Osteoblast (primary cell): ENCODE data around the gene CRABP2. TPM values are rescaled to one million over a fixed set of nuclear protein-coding genes. Genes with fewer than 3 reads are reported as not detected.

ENCODE experiments used
- DNase-seq: peaks from one replicate; pipeline ENCODE4 v3.0.0; 2011; ENCODE audit warnings: low spot score, mixed read lengths; ENCODE audit not compliant: insufficient read length; ENCODE audit errors: missing footprints
- H2AFZ ChIP-seq: 2 replicates; pipeline ENCODE4 v1.6.0; 2011; ENCODE audit warnings: mild to moderate bottlenecking, low read length
- H3K27ac ChIP-seq: 2 replicates; pipeline ENCODE4 v1.5.1; 2011; ENCODE audit warnings: mild to moderate bottlenecking, low read depth, low read length, moderate library complexity
- H3K27me3 ChIP-seq: 2 replicates; pipeline ENCODE4 v1.6.0; 2012; ENCODE audit warnings: mild to moderate bottlenecking, control low read depth, inconsistent platforms, low read length, moderate library complexity; ENCODE audit not compliant: insufficient read depth
- H3K36me3 ChIP-seq: 2 replicates; pipeline ENCODE4 v1.5.1; 2011; ENCODE audit warnings: mild to moderate bottlenecking, low read length, control low read depth, moderate library complexity; ENCODE audit not compliant: insufficient read depth
- H3K4me1 ChIP-seq: 2 replicates; pipeline ENCODE4 v1.5.1; 2011; ENCODE audit warnings: mild to moderate bottlenecking, low read length, control low read depth, moderate library complexity; ENCODE audit not compliant: insufficient read depth
- H3K4me2 ChIP-seq: 2 replicates; pipeline ENCODE4 v1.6.0; 2011; ENCODE audit warnings: mild to moderate bottlenecking, low read length; ENCODE audit not compliant: insufficient read depth
- H3K4me3 ChIP-seq: fragments of 200-600 bp; sonication (generic); 3 replicates; pipeline ENCODE4 v1.5.1; 2012; ENCODE audit warnings: mild to moderate bottlenecking, low read length, inconsistent platforms; ENCODE audit not compliant: insufficient read depth
- H3K79me2 ChIP-seq: 2 replicates; pipeline ENCODE4 v1.6.0; 2012; ENCODE audit warnings: mild to moderate bottlenecking, low read length, control low read depth, inconsistent platforms; ENCODE audit not compliant: insufficient read depth
- H3K9me3 ChIP-seq: 2 replicates; pipeline ENCODE4 v1.5.1; 2011; ENCODE audit warnings: low read depth, low read length, control low read depth
- H4K20me1 ChIP-seq: 2 replicates; pipeline ENCODE4 v1.6.0; 2012; ENCODE audit warnings: mild to moderate bottlenecking, low read length, control low read depth; ENCODE audit not compliant: insufficient read depth
- total RNA-seq: library from RNA; depleted of rRNA; stranded (reverse); fragments of >200 nt; gene quantifications from 2 replicates; pipeline ENCODE4 v1.2.3, GENCODE V29; 2012
- TF ChIP-seq, protein P1 (sequence below): IDR thresholded peaks from 2 replicates; pipeline ENCODE4 v1.5.1; 2011; ENCODE audit warnings: mild to moderate bottlenecking, low read depth, low read length, moderate library complexity; ENCODE audit errors: extremely low read depth

CRABP2 gene
- total RNA-seq, 1 donor: 16.6 TPM

DNA sequence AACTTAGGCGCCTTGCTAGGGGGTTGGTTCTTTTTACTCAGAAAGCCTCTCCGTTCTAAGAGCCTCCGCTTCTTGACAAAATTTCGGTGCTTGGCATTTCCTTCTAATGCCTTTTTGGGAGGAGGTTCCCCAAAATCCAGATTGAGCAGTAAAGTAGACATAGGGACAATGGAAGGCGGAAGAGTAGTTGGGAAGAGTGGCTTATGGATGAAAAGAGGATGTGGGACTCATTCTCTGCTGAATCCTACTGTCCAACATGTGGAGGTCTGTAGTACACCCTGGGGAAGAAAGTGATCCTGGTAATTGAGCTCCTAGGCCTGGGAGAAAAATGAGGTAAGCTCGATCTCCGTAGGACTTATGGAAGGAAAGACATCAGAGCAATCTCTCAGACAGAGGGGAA lies 22.1 kb upstream of the CRABP2 start:
- H3K9me3 ChIP-seq: no peaks in the 10 kb centered on the region
- peaks cover 69% of the 10 kb centered on the region for H3K79me2 ChIP-seq
- peaks cover 30% of the 10 kb centered on the region for H3K36me3 ChIP-seq
- TF ChIP-seq, protein P1, sequence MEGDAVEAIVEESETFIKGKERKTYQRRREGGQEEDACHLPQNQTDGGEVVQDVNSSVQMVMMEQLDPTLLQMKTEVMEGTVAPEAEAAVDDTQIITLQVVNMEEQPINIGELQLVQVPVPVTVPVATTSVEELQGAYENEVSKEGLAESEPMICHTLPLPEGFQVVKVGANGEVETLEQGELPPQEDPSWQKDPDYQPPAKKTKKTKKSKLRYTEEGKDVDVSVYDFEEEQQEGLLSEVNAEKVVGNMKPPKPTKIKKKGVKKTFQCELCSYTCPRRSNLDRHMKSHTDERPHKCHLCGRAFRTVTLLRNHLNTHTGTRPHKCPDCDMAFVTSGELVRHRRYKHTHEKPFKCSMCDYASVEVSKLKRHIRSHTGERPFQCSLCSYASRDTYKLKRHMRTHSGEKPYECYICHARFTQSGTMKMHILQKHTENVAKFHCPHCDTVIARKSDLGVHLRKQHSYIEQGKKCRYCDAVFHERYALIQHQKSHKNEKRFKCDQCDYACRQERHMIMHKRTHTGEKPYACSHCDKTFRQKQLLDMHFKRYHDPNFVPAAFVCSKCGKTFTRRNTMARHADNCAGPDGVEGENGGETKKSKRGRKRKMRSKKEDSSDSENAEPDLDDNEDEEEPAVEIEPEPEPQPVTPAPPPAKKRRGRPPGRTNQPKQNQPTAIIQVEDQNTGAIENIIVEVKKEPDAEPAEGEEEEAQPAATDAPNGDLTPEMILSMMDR: no peak
- no peak for DNase-seq
- H3K4me1 ChIP-seq: peaks cover 38% of the 10 kb centered on the region
- peak overlapping the region; percentile 61 for H2AFZ ChIP-seq
- H3K4me2 ChIP-seq: peak overlapping the region; percentile 94
- peaks cover 47% of the 10 kb centered on the region for H4K20me1 ChIP-seq
- peak overlapping the region; percentile 100 for H3K27ac ChIP-seq
- H3K4me3 ChIP-seq: peak overlapping the region; percentile 82
- H3K27me3 ChIP-seq: no peaks in the 10 kb centered on the region

DNA sequence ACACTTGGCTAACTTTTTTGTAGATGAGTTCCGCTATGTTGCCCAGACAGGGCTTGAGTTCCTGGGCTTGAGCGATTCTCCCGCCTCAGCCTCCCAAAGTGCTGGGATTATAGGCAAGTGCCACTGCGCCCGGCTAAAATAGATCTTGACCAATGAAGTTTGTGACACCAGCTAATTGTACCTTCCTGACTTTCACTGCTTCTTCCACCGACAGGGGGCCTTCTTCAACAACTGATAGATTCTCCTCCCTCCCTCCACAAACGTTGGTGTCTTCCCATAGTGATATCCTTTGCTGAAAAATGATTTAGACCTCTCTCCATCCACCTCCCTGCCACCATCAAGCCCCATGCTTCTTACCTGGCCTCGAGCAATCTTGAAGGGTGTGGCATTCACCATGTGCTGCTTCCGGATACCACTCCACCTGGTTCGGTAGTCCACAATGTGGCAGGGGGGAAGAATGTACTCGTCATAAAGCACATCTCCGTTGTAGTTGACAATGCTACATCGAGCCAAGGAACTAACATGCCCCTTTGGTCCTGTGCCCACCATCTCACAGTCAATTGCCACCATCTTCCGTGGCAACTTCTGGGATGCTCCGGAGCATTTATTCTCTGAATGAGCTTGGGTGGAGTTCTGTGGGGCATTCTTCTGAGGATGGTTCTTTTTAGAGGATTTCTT lies 21.3 kb upstream of the CRABP2 start:
- H3K4me2 ChIP-seq: peak overlapping the region; percentile 94
- peak overlapping the region; percentile 100 for H3K27ac ChIP-seq
- H3K9me3 ChIP-seq: no peaks in the 10 kb centered on the region
- H4K20me1 ChIP-seq: peaks cover 47% of the 10 kb centered on the region
- no peak overlapping the region for H2AFZ ChIP-seq
- peaks cover 30% of the 10 kb centered on the region for H3K36me3 ChIP-seq
- H3K4me1 ChIP-seq: peaks cover 38% of the 10 kb centered on the region
- H3K79me2 ChIP-seq: peaks cover 69% of the 10 kb centered on the region
- TF ChIP-seq, protein P1: peak; percentile 69
- peak; percentile 93 for DNase-seq
- no peaks in the 10 kb centered on the region for H3K27me3 ChIP-seq
- peak overlapping the region; percentile 82 for H3K4me3 ChIP-seq

DNA sequence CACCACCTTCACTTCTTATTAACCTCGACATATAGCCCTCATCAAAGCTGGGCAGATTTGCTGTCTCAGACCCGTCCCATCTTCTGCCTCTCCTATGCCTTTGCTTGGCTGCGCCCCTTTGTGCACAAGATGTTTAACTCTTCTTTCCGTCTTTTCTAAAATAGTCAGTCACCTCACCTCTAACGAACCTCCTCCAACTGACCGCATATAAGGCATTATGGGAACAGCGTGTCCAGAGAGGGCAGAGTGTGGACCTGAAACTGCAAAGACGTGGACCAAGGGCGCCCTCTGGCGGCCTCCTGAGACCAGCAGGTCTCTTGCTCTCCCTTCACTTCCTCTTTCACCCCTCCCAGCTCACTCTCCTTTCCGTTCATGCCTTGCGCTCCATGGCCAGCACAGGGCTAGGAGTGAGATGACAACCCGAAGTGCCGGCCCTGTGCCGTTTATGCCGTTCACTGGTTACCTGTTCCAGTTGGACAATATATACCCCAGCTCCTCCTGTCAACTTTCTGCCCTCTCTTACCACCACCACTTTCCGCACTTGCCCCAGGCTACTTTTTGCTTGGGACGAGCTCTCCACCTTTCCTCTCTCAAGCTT lies 20.4 kb upstream of the CRABP2 start:
- Histone ChIP-seq H3K79me2 (peaks cover 74% of the 10 kb centered on the region), H3K27me3 (no peaks in the 10 kb centered on the region), H4K20me1 (peaks cover 50% of the 10 kb centered on the region), H3K9me3 (no peaks in the 10 kb centered on the region), H2AFZ (no peak overlapping the region), H3K36me3 (peaks cover 35% of the 10 kb centered on the region), H3K4me1 (peaks cover 38% of the 10 kb centered on the region), H3K4me3 (peak overlapping the region; percentile 82), H3K4me2 (peak overlapping the region; percentile 94), H3K27ac (peak overlapping the region; percentile 30)
- DNase-seq: peak; percentile 97
- TF ChIP-seq, protein P1: peak; percentile 98

DNA sequence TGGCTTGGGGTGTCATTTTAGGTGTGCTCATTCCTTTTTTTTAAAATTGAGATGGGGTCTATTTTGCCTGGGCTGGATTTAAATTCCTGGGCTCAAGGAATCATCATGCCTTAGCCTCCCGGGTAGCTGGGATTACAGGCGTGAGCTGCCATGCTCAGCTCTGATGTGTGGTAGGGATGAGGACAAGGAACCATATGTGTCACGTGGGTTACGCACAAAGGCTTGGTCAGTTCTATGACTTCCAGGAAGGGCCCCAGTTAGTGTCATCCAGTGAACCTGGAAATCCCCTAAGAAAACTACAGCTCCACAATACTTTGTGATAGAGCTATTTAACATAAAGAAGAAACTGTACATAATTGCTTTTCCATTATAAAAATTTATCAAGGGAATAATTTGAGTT lies 16.2 kb upstream of the CRABP2 start:
- DNase-seq: no peak
- TF ChIP-seq, protein P1: no peak
- peaks cover 35% of the 10 kb centered on the region for H3K36me3 ChIP-seq

More for the DNA sequence above, 16.2 kb upstream of the CRABP2 start:
- no peak overlapping the region for H3K4me2 ChIP-seq
- H3K9me3 ChIP-seq: no peaks in the 10 kb centered on the region
- H3K4me1 ChIP-seq: peaks cover 16% of the 10 kb centered on the region
- no peaks in the 10 kb centered on the region for H3K27me3 ChIP-seq
- H3K27ac ChIP-seq: no peak overlapping the region
- H4K20me1 ChIP-seq: peaks cover 37% of the 10 kb centered on the region
- peaks cover 44% of the 10 kb centered on the region for H3K79me2 ChIP-seq
- H2AFZ ChIP-seq: no peak overlapping the region
- H3K4me3 ChIP-seq: no peak overlapping the region
